Retinal pigment epithelial cell (primary cell): ENCODE data around the gene ZNF429.

Source experiments
- DNase-seq: peaks from one replicate; pipeline ENCODE4 v3.0.0-alpha.2; 2010; ENCODE audit warnings: low read depth
- H3K4me3 ChIP-seq: 2 replicates; pipeline ENCODE4 v1.5.1; 2011; ENCODE audit warnings: mild to moderate bottlenecking, low read length, control low read depth, moderate library complexity
- TF ChIP-seq, protein P1 (sequence below): conservative IDR thresholded peaks from 2 replicates; pipeline ENCODE4 v1.5.1; 2011; ENCODE audit warnings: low read depth, low read length, control low read depth, inconsistent platforms

The ZNF429 gene

DNA sequence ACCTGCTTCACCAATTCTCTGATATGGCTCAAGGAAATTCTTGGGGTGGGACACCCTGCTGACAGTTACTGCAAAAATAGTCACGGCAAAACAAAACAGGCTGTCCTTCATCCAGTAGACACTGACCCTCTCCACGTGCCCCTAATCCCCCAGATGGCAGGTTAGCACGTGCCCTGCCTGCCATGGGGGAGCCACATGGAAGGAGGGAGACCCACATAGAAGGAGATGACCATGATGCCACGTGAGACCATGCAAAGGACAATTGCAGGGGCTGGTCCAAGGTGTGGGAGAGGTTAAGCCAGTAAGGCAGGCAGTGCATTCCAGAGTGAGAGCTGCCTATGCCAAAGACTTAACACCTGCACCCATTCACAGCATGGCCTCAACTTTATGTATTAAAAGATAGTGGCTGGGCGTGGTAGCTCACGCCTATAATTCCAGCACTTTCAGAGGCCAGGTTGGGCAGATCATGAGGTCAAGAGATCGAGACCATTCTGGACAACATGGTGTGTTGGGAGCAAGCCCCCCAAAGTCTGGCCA is 82.7 kb downstream of the ZNF429 start:
- no peak for DNase-seq
- H3K4me3 ChIP-seq, result no peak overlapping the region
- TF ChIP-seq, protein P1, sequence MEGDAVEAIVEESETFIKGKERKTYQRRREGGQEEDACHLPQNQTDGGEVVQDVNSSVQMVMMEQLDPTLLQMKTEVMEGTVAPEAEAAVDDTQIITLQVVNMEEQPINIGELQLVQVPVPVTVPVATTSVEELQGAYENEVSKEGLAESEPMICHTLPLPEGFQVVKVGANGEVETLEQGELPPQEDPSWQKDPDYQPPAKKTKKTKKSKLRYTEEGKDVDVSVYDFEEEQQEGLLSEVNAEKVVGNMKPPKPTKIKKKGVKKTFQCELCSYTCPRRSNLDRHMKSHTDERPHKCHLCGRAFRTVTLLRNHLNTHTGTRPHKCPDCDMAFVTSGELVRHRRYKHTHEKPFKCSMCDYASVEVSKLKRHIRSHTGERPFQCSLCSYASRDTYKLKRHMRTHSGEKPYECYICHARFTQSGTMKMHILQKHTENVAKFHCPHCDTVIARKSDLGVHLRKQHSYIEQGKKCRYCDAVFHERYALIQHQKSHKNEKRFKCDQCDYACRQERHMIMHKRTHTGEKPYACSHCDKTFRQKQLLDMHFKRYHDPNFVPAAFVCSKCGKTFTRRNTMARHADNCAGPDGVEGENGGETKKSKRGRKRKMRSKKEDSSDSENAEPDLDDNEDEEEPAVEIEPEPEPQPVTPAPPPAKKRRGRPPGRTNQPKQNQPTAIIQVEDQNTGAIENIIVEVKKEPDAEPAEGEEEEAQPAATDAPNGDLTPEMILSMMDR, result no peak

DNA sequence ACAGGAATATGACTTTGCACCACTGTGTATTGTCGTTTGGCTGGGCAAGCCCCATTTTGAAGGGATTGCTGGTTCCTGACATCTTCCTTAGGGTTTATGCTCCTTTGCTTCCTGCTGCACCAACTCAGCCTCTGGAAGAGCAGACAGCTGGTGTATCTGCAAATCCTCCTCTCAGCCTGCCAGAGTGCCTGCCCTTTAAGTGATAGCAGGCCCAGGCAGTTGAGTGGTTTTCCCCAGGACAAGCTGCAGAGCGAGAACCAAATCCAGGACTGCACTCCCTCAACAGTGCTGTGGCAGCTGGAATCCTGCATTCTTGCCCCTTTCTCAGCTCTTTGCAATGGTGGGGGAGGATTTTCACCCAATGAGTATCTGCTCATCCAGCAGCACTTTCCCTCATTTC is 85.5 kb downstream of the ZNF429 start:
- TF ChIP-seq, protein P1, result no peak
- H3K4me3 ChIP-seq, result no peak overlapping the region
- DNase-seq, result no peak

DNA sequence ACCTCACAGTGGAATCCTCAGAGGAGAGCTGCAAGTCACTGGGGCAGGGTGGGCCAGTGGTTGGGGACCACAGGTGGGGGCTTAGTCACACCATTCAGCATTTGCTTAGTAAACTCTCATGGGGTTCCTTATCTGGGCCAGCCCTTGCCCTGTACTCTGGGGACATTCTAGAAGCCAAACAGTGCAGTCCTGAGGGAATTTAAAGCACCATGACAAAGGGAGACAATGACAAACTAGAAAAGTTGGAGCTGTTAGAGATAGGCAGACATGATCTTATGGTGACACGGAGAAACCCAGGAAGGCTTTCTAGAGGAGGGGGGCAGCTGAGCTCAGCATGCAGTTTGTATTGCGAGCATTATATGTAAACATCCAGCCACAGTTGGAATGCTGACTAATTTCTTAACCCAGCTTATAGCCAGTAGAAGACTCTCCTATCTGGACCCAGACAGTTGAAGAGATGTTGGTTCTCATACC is 87.6 kb downstream of the ZNF429 start:
- H3K4me3 ChIP-seq, result no peak overlapping the region
- TF ChIP-seq, protein P1, result no peak

DNA sequence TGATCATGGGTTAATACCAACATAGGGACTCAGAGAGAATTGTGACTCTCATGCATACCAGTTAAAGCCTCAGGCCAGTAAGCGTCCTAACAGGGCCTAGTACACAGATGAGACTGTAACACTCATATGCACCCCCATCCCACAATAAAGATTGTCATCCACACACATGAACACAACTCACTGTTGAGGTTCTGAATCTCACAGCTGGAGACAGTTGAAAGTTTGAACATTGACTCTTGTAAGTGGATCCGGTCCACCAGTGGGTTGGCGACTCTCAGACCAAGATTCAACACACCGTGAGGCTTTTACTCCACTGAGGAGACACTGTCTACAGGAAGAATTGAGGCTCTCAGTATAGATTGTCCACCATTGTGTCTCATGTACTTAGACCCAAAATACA is 88.1 kb downstream of the ZNF429 start:
- TF ChIP-seq, protein P1, result no peak
- no peak for DNase-seq
- H3K4me3 ChIP-seq, result no peak overlapping the region

More for the DNA sequence above, 87.6 kb downstream of the ZNF429 start:
- DNase-seq, result no peak

DNA sequence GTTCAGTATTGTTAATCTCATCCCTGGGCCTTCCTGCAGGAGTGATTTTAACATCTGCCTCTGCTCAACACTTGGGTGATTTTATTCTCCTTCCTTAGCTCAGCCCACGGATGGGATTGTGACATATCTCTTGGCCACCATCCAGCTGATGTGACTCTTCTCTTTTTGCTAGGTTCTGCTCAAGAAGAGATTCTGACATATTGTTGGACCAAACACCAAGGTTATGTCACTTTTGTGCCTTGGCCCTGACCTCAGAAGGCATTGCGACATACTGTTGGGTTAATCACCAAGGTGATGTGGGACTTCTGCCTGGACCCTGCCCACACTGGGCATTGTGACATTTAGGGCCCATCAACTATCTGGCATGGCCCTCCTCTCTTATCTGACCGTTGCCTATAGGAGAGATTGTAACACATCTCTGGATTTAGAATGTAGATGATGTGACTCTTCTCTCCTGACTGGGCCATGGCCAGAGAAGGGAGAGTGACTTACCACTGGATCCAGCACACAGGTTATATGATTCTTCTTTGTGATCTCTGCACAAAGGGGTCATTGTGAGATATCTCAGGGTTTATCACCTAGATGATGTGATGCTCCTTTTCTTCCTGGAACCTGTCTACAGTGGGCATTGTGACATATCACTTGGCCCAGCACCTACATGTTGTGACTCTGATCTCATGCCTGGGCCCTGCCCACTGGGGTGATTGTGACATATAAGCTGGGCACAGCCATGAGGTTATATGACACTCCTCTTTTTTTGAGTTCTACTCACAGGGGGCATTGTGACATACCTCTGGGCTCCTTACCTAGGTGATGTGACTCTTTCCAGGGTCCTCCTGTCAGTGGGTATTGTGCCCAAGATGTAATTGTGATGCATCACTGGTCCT is 88.8 kb downstream of the ZNF429 start:
- no peak overlapping the region for H3K4me3 ChIP-seq
- TF ChIP-seq, protein P1, result no peak
- no peak for DNase-seq

DNA sequence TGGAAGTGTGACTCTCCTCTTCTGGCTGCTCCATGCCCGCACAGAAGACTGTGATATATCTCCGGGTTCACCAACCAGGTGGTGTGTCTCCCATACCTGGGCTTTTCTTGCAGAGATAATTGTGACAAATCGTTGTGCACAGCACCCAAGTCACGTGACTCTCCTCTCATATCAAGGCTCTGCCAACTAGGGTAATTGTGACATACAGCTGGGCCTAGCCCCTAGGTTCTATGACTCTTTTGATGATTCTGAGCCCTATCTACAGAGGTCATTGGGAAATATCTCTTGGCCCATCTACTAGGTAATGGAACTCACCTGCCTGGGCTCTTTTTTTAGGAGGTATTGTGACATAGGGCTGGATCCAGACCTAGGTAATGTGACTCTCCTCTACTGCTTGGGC is 89.8 kb downstream of the ZNF429 start:
- no peak for DNase-seq
- no peak overlapping the region for H3K4me3 ChIP-seq
- TF ChIP-seq, protein P1, result no peak
